Small intestine (tissue), 7 donors: ENCODE results near the gene POLR1B. TPM values are rescaled to one million over a fixed set of nuclear protein-coding genes. Genes with fewer than 3 reads are reported as not detected.
A peak's percentile ranks its signal among the peaks of the same experiment; 100 is the strongest.
"Not testable (repeated sequence)": the region's sequence is repeated elsewhere in the genome, so short reads cannot be mapped to it uniquely, and the experiment has no call there.

Source experiments
- DNase-seq, 2 donors: peaks; one replicate each; pipeline versions ENCODE4 v3.0.0 to v3.0.0-alpha.2; 2013
- FAIRE-seq: peaks from 2 replicates; lab custom pipeline; 2012; peaks lifted over from hg19 to GRCh38; lab: Jason Lieb, UNC
- H3K27ac ChIP-seq, 3 donors: one replicate each; pipeline ENCODE4 v1.5.1; 2013; ENCODE audit warnings: low read length in 2 of 3, mild to moderate bottlenecking in 2 of 3, control low read depth in 1 of 3, inconsistent platforms in 1 of 3, low read depth in 1 of 3, moderate library complexity in 1 of 3
- H3K27me3 ChIP-seq, 3 donors: one replicate each; pipeline ENCODE4 v1.6.1; 2013; ENCODE audit warnings: low read length in 3 of 3, inconsistent platforms in 1 of 3; ENCODE audit not compliant: control insufficient read depth in 3 of 3, insufficient read depth in 3 of 3
- H3K36me3 ChIP-seq, 3 donors: one replicate each; pipeline ENCODE4 v1.6.1; 2013; ENCODE audit warnings: low read length in 3 of 3, inconsistent platforms in 1 of 3, low read depth in 1 of 3, mild to moderate bottlenecking in 1 of 3, moderate library complexity in 1 of 3; ENCODE audit not compliant: control insufficient read depth in 3 of 3, insufficient read depth in 2 of 3
- H3K4me1 ChIP-seq, 3 donors: one replicate each; pipeline ENCODE4 v1.6.1; 2013; ENCODE audit warnings: low read length in 2 of 3, inconsistent platforms in 1 of 3, low read depth in 1 of 3, mild to moderate bottlenecking in 1 of 3, moderate library complexity in 1 of 3; ENCODE audit not compliant: control insufficient read depth in 3 of 3, insufficient read depth in 2 of 3
- H3K4me3 ChIP-seq, 3 donors: one replicate each; pipeline ENCODE4 v1.5.1; 2013; ENCODE audit warnings: low read length in 3 of 3, control low read depth in 1 of 3, inconsistent platforms in 1 of 3, low read depth in 1 of 3, mild to moderate bottlenecking in 1 of 3, moderate library complexity in 1 of 3
- H3K9me3 ChIP-seq, 2 donors: one replicate each; pipeline ENCODE4 v1.6.1; 2013; ENCODE audit warnings: low read depth in 1 of 2, low read length in 1 of 2; ENCODE audit not compliant: control insufficient read depth in 2 of 2, insufficient read depth in 1 of 2
- WGBS, 3 donors: extraction: QIAGEN DNeasy Blood & Tissue Kit; methylation state at CpG; one replicate each; pipeline ENCODE4 v1.1.7; 2013; 5-methylcytosine and 5-hydroxymethylcytosine counted together
- polyA plus RNA-seq, 4 donors: library from polyadenylated mRNA; stranded (reverse) in 3 of 4; unstranded in 1 of 4; fragments of 200-250 nt in 3 of 4; fragments of 120-200 nt in 1 of 4; gene quantifications; one replicate each; pipeline versions ENCODE4 v1.2.1 to v1.2.3, GENCODE V29; 2013
- donor health status: healthy with polysubstance abuse.
- donor health status: control.
- donor health status: control.
- donor health status: Bipolar disorder and iron deficiency.
- donor health status: healthy.

POLR1B gene
- polyA plus RNA-seq, 4 donors = 3.8 to 21.8 (median 6.0) TPM

DNA sequence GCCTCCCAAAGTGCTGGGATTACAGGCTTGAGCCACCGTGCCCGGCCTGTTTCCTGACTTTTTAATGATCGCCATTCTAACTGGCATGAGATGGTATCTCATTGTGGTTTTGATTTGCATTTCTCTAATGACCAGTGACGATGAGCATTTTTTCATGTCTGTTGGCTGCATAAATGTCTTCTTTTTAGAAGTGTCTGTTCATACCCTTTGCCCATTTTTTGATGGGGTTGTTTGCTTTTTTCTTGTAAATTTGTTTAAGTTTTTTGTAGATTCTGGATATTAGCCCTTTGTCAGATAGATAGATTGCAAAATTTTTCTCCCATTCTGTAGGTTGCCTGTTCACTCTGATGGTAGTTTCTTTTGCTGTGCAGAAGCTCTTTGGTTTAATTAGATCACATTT lies 67.1 kb downstream of the POLR1B start:
- not testable (repeated sequence) for H3K9me3 ChIP-seq, H3K4me3 ChIP-seq, H3K27ac ChIP-seq, H3K36me3 ChIP-seq, H3K4me1 ChIP-seq, H3K27me3 ChIP-seq, DNase-seq, FAIRE-seq
- 84 to 97% (median 94%) methylated on average over 4 of the region's 4 CpGs for WGBS, 3 donors

- not testable (repeated sequence) for H3K36me3 ChIP-seq, FAIRE-seq, DNase-seq, H3K4me1 ChIP-seq, H3K27me3 ChIP-seq, H3K27ac ChIP-seq, H3K4me3 ChIP-seq, H3K9me3 ChIP-seq
- WGBS, 3 donors = 15 to 67% (median 33%) methylated on average over 1 of the region's 1 CpG
Observed at GRCh38 chr2:112612283-112612682, 70.0 kb downstream of the POLR1B start.

DNA sequence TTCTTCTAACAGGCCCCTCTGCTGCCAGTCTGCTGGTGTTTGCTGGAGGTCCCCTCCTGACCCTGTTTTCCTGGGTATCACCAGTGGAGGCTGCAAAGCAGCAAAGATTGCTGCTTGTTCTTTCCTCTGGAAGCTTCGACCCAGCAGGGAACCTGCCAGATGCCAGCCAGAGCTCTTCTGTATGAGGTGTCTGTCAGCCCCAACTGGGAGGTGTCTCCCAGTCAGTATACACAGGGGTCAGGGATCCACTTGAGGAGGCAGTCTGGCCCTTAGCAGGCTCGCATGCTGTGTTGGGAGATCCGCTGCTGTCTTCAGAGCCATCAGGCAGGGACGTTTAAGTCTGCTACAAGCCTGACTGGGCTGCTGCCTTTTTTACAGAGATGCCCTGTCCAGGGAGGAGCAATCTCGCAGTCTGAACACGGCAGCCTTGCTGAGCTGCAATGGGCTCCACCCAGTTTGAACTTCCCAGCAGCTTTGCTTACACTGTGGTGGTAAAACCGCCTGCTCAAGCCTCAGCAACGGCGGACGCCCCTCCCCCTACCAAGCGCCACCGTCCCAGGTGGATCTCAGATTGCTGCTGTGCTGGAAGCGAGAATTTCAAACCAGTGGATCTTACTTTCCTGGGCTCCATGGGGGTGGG lies 72.1 kb downstream of the POLR1B start:
- Histone ChIP-seq H3K36me3 (no peaks in the 10 kb centered on the region), H3K27ac (no peak overlapping the region), H3K27me3 (no peaks in the 10 kb centered on the region), H3K4me3 (no peak overlapping the region), H3K9me3 (no peaks in the 10 kb centered on the region), H3K4me1 (peaks cover 0 to 4% (median 0%) of the 10 kb centered on the region in 3 donors)
- DNase-seq (peak in 1 of 2 donors; percentile 40), FAIRE-seq (no peak)
- 74 to 88% (median 83%) methylated on average over 13 of the region's 13 CpGs for WGBS, 3 donors

DNA sequence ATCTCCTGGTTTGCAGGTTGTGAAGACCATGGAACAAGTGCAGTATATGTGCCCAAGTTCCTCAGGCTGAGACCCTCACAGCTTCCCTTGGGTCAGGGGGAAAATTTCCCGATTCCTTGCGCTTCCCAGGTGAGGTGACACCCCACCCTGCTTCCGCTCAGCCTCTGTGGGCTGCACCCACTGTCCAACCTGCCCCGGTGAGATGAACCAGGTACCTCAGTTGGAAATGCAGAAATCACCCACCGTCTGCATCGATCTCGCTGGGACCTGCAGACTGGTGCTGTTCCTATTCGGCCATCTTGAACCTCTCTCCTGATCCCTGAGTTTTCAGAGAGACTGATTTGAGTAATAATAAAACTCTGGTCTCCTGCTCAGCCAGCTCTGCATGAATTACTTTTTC lies 72.8 kb downstream of the POLR1B start:
- H3K4me3 ChIP-seq = no peak overlapping the region
- no peaks in the 10 kb centered on the region for H3K27me3 ChIP-seq
- no peak for FAIRE-seq
- no peak overlapping the region for H3K27ac ChIP-seq
- peaks cover 0 to 4% (median 0%) of the 10 kb centered on the region in 3 donors for H3K4me1 ChIP-seq
- WGBS, 3 donors = 97 to 98% (median 97%) methylated on average over 8 of the region's 8 CpGs
- no peak for DNase-seq
- H3K36me3 ChIP-seq = no peaks in the 10 kb centered on the region
- no peaks in the 10 kb centered on the region for H3K9me3 ChIP-seq

DNA sequence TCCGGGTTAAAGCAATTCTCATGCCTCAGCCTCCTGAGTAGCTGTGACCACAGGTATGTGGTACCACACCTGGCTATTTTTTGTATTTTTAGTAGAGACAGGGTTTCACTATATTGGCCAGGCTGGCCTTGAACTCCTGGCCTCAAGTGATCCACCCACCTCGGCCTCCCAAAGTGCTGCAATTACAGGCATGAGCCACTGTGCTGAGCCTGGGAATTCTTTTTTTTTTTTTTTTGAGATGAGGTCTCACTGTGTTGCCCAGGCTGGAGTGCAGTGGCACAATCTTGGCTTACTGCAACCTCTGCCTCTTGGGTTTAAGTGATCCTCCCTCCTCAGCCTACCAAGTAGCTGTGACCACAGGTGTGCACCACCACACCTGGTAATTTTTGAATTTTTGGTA lies 73.5 kb downstream of the POLR1B start:
- H3K36me3 ChIP-seq, H3K4me3 ChIP-seq, H3K4me1 ChIP-seq, DNase-seq, FAIRE-seq, H3K27me3 ChIP-seq, H3K27ac ChIP-seq, H3K9me3 ChIP-seq: not testable (repeated sequence)
- WGBS, 3 donors = 75 to 89% (median 85%) methylated on average over 2 of the region's 2 CpGs

DNA sequence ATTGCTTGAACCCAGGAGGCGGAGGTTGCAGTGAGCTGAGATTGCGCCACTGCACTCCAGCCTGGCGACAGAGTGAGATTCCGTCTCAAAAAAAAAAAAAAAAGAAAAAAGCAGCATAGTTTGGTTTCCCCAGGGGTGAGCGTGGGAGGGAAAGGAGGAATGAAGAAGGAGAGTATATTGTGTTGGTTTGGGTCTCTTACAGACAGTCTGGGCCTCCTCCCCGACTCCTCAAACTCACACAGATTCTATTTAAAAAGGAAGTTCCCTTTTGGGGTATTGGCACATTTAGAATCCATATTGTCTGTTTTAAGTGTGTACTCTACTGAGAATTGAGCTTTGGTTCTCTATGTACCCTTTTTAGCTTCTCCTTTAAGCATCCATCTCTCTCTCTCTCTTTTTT lies 76.1 kb downstream of the POLR1B start:
- H3K27ac ChIP-seq = no peak overlapping the region
- H3K4me3 ChIP-seq = no peak overlapping the region
- no peaks in the 10 kb centered on the region for H3K27me3 ChIP-seq
- WGBS, 3 donors = 90 to 98% (median 91%) methylated on average over 4 to 6 of the region's 6 CpGs
- DNase-seq (no peak), FAIRE-seq (no peak)
- H3K9me3 ChIP-seq = no peaks in the 10 kb centered on the region
- no peaks in the 10 kb centered on the region for H3K36me3 ChIP-seq
- peaks cover 0 to 4% (median 0%) of the 10 kb centered on the region in 3 donors for H3K4me1 ChIP-seq

DNA sequence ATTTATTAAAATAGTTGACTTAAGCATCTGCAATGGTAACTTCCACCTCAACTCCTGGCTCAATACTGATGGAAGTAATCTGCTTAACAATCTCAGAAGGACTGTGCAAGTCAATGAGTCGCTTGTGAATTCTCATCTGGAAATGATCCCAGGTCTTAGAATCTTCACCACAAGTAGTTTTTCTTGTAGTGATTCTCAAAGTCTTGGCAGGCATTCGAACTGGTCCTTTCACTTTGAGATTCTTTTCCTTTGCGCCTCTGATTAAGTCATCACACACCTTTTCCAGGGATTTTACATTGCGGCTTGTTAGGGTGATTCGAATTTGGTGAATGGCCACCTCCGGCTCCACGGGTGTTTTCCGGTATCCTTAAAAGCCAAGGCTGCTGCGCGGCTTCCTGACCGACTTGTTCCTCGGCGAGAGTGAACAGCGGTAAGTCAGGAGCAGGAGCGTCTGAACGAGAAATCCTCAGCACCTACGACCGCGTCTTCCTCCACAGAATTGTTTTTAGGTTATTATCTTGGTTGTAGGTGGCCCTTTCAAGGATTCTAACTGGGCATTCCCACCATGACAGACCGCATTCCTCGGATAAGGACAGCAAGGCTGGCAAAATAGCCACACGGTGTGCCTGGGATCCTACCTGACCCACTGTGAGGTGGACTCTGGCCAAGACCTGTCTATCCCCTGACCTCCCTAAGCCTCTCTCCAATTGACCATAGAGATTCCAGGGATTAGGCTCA lies 79.7 kb downstream of the POLR1B start:
- H3K27me3 ChIP-seq = no peaks in the 10 kb centered on the region
- H3K36me3 ChIP-seq = no peaks in the 10 kb centered on the region
- WGBS, 3 donors = 85 to 91% (median 86%) methylated on average over 22 of the region's 22 CpGs
- H3K4me1 ChIP-seq = peaks cover 0 to 4% (median 0%) of the 10 kb centered on the region in 3 donors
- H3K4me3 ChIP-seq = no peak overlapping the region
- H3K9me3 ChIP-seq = no peaks in the 10 kb centered on the region
- DNase-seq (no peak), FAIRE-seq (no peak)
- no peak overlapping the region for H3K27ac ChIP-seq

GRCh38 chr2:112622528-112622849 lies 80.2 kb downstream of the POLR1B start:
- Histone ChIP-seq H3K36me3 (no peaks in the 10 kb centered on the region), H3K4me1 (peaks cover 0 to 8% (median 0%) of the 10 kb centered on the region in 3 donors), H3K4me3 (no peak overlapping the region), H3K27me3 (no peaks in the 10 kb centered on the region), H3K9me3 (no peaks in the 10 kb centered on the region), H3K27ac (no peak overlapping the region)
- 11 to 31% (median 29%) methylated on average over 3 of the region's 3 CpGs for WGBS, 3 donors
- no peak for FAIRE-seq
- DNase-seq = peak in 1 of 2 donors; percentile 38
